T-helper 2 cell treated with Interferon-gamma antibody and Interleukin-4, amounts not matched to agents 5 μg/mL and 100 μg/mL, for 36 hours (primary cell): ENCODE results near the gene LBX1.
A peak's percentile ranks its signal among the peaks of the same experiment; 100 is the strongest.

Experiments
- DNase-seq: peaks from one replicate; pipeline ENCODE4 v3.0.0; 2021; ENCODE audit warnings: low spot score
- H3K27ac Mint-ChIP-seq: one replicate; pipeline ENCODE4 v1.8.0; 2021; ENCODE audit warnings: mild to moderate bottlenecking, mixed read lengths
- H3K27me3 Mint-ChIP-seq: one replicate; pipeline ENCODE4 v1.8.0; 2021; ENCODE audit warnings: low read depth, mixed read lengths
- H3K36me3 Mint-ChIP-seq: one replicate; pipeline ENCODE4 v1.8.0; 2021; ENCODE audit warnings: low read depth, mixed read lengths
- H3K4me1 Mint-ChIP-seq: one replicate; pipeline ENCODE4 v1.8.0; 2021; ENCODE audit warnings: low read depth, mixed read lengths
- H3K4me3 Mint-ChIP-seq: one replicate; pipeline ENCODE4 v1.8.0; 2022; ENCODE audit warnings: mild to moderate bottlenecking, moderate library complexity, mixed read lengths
- H3K9me3 Mint-ChIP-seq: one replicate; pipeline ENCODE4 v1.8.0; 2021; ENCODE audit warnings: mixed read lengths

LBX1 gene

DNA sequence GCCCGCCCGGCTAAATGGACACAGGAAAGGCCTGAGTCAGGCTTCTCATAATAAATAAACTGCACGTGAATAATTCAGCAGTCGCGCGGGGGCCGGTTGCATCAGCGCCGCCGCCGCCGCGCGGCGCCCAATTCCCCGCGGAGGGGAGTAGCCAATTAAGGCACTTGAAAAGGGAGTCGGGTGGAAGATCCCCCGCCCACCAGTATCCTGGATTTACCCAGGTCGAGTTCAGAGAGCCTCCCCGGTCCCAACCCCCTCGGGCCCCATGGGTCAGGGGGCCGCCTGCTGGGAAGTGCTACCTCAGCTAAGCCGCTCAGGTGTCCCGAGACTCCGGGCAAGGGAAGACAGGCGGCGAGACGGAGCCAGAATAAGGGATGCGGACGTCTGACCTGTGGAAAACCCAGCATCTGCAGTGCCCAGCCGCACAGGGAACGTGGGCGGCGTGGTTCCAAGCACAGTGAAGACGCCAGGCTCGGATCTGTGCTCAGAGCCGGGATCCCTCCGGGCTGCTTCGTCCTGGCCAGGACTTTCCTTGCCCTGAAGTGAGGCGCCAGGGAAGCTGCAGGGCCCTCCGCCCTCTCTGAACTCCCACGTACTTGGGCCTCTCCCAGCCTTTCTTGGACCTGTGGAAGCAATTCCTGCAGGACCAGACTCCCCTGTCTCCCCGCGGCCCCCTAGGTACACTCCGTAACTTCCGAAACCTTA, 7.3 kb upstream of the LBX1 start:
- no peaks in the 10 kb centered on the region for H3K36me3 Mint-ChIP-seq
- H3K9me3 Mint-ChIP-seq: no peaks in the 10 kb centered on the region
- H3K4me3 Mint-ChIP-seq: no peak overlapping the region
- peaks cover 6% of the 10 kb centered on the region for H3K4me1 Mint-ChIP-seq
- no peak overlapping the region for H3K27ac Mint-ChIP-seq
- peaks cover 88% of the 10 kb centered on the region for H3K27me3 Mint-ChIP-seq
- no peak for DNase-seq

DNA sequence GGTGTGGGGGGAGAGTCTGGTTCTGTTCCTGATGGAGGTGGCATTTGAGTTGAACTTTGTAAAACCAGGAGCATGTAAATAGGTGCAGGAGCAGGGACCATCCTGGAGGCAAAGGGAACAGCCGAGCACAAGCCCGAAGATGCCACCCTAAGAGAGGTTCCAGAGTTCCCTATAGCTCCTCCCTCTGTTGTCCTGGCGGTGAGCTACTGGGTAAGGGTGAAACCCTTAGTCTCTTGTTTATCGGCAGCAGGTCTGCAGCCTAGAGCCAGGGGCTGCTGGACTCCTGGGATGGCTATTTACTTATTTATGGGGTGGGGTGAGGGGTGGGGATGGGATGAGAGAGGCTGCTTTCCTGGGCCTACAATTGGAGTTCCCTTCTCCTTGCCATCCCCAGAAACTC, 6.5 kb upstream of the LBX1 start:
- Mint-ChIP-seq H3K27ac (no peak overlapping the region), H3K9me3 (no peaks in the 10 kb centered on the region), H3K36me3 (no peaks in the 10 kb centered on the region), H3K27me3 (peaks cover 93% of the 10 kb centered on the region), H3K4me1 (peaks cover 6% of the 10 kb centered on the region), H3K4me3 (no peak overlapping the region)
- DNase-seq: no peak

DNA sequence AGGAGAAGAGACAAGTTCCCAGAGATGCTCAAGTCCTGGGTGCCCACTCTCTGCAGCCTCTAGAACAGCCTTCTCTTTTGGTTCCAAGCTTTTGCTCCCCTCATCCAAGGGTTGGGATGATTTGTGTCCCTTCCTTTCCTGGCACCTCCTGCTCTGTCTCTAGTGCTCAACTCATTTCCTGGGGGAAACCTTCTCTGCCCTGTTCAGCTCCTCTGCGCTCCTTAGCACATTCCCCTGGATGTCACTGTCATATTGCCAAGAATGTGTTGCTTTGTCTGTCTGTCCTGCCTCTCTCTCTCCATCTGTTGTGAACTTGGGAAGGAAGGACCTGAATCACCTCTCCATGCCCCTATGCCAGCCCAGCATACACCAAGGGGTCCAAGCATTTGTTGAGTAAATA, 5.1 kb upstream of the LBX1 start:
- no peak overlapping the region for H3K4me3 Mint-ChIP-seq
- peaks cover 88% of the 10 kb centered on the region for H3K27me3 Mint-ChIP-seq

GRCh38 chr10:101233863-101234262, 4.6 kb upstream of the LBX1 start:
- Mint-ChIP-seq H3K4me1 (peaks cover 6% of the 10 kb centered on the region), H3K4me3 (no peak overlapping the region), H3K9me3 (no peaks in the 10 kb centered on the region), H3K27me3 (peaks cover 88% of the 10 kb centered on the region), H3K36me3 (no peaks in the 10 kb centered on the region), H3K27ac (no peak overlapping the region)
- no peak for DNase-seq

More for the DNA sequence above, 5.1 kb upstream of the LBX1 start:
- no peak overlapping the region for H3K27ac Mint-ChIP-seq
- no peaks in the 10 kb centered on the region for H3K36me3 Mint-ChIP-seq
- peaks cover 6% of the 10 kb centered on the region for H3K4me1 Mint-ChIP-seq
- no peak for DNase-seq
- H3K9me3 Mint-ChIP-seq: no peaks in the 10 kb centered on the region

DNA sequence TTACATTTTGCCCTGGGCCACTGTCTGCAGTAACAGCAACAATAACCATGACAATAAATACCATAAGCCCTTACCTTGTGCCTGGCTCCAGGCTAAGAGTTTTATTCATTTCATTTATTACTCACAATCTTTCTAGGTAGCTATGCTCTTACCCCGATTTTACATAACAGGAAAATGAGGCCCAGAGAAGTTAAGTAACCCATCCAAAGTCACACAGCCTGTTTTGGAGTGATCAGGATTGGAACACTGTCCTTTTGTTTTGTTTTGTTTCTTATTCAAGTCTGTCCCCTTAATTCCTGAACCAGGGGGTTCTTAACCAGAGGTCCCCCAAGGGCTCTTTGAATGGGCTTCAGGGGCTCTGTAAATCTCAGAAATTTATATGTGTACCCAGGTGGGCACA, 4.2 kb upstream of the LBX1 start:
- H3K27ac Mint-ChIP-seq: no peak overlapping the region
- H3K36me3 Mint-ChIP-seq: no peaks in the 10 kb centered on the region
- peaks cover 87% of the 10 kb centered on the region for H3K27me3 Mint-ChIP-seq
- peaks cover 6% of the 10 kb centered on the region for H3K4me1 Mint-ChIP-seq
- no peaks in the 10 kb centered on the region for H3K9me3 Mint-ChIP-seq
- DNase-seq: no peak
- H3K4me3 Mint-ChIP-seq: no peak overlapping the region

DNA sequence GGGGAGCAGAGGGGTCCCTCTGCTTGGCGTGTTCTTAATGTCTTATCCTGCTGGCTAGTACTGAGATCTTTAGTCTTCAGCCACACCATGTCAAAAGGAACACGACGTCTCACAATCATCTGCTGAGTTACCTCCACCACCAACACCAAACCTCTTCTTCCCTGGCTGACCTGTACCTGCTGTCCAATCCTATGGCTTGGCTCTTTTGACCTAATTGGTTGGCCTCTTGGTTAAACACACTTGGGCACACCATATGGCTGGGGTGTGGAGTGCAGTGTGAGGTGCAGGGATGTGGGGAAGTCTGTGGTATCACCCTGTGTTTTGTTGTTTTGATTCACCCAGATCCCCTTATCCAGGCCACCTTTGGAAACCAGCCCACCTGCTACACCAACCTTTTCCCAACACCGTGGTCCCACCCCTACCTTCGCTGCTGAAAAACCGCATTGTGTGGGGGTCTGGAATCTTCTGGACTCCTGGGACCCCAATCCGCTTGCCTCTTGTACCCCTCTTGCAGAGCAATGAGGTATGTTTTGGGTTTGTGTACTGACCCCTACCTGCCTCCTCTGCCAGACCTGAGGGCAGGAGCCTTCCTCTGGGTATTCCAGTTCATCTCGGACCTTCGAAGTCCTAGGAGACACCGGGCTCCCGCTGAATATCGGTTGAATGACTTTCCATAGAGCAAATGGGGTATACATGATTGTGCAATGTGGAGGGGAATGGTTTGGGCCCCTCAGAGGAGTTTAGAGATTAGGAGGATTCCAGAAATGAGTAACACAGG, 2.8 kb upstream of the LBX1 start:
- Mint-ChIP-seq H3K4me3 (no peak overlapping the region), H3K9me3 (no peaks in the 10 kb centered on the region), H3K36me3 (peaks cover 3% of the 10 kb centered on the region), H3K27ac (no peak overlapping the region), H3K4me1 (peaks cover 3% of the 10 kb centered on the region), H3K27me3 (peaks cover 86% of the 10 kb centered on the region)
- no peak for DNase-seq

DNA sequence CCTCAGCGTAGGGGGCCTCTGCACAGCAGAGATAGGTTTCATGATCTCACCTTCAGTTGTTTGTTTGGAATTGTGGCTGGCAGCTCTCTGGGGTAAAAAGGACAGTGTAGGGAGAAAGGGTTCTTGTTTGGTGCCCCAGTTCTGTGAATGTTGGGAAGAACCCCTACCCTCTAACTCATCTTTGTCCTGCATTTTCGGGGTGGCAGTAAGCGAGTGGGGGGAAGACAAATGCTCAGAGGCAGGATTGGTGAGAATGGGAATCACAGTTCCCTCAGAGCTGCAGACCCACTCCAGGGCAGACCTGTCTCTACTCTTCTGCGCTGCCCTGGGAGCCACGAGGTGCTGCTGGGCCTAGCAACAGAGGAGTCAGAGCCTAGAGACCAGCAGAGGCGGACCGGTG, 1.8 kb upstream of the LBX1 start:
- H3K9me3 Mint-ChIP-seq: no peaks in the 10 kb centered on the region
- H3K4me1 Mint-ChIP-seq: peaks cover 6% of the 10 kb centered on the region
- no peak for DNase-seq
- no peak overlapping the region for H3K4me3 Mint-ChIP-seq
- H3K27me3 Mint-ChIP-seq: peaks cover 84% of the 10 kb centered on the region
- H3K36me3 Mint-ChIP-seq: peaks cover 3% of the 10 kb centered on the region
- H3K27ac Mint-ChIP-seq: no peak overlapping the region

DNA sequence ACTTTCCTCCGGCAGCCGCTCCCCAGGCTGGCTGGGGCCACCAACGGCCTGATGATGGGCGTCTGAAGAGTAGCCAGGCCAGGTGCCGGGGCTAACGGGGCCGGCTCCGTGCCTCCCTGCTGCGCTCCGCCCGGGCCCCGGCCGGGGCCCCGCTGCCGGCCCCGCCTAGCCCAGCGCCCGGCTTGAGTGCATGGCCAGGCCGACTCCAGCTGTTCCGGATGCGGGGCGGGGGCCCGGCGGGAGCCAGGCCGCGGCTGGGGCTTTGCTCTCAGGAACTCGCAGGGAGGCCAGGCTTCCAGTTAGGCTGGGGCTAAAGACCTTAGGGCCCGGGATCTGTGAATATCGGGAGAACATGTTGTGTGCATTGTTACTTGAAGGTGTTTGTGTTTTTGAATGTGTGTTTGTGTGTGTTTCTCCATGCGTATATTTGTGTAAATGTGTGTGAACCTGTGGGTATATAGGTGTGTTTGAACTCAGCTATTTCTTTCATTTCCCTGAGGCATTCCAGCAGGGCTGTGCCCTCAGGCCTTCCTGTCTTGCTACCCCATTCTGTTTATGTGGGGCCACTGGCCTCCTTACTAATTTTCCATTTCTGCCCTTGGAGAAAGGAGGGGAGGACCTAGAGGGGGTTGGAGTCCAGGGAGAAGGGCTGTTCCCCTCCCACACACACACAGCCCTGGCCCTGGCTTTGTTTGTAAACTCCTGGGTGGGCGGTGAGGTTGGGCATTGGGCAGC, 1.1 kb upstream of the LBX1 start:
- H3K36me3 Mint-ChIP-seq: peaks cover 3% of the 10 kb centered on the region
- H3K9me3 Mint-ChIP-seq: no peaks in the 10 kb centered on the region
- peak overlapping the region; percentile 67 for H3K27ac Mint-ChIP-seq
- DNase-seq: no peak
- H3K4me1 Mint-ChIP-seq: peaks cover 8% of the 10 kb centered on the region
- H3K27me3 Mint-ChIP-seq: peaks cover 84% of the 10 kb centered on the region
- H3K4me3 Mint-ChIP-seq: no peak overlapping the region

DNA sequence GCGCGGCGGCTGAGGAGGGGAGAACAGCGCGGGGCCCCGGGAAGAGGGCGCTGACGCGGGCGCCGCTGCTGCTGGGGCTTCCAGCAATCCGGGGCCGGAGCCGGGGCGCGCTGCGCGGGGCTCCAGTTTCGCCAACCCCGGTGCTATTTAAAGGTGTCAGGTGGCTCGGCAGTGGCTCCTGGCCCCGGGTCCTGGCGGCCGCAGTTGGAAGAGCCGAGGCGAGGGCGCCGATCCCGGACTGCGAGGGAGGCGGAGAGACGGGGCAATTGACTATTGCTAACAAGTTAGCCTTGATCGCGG, 347 bp downstream of the LBX1 start:
- Mint-ChIP-seq H3K27me3 (peaks cover 78% of the 10 kb centered on the region), H3K27ac (no peak overlapping the region), H3K9me3 (no peaks in the 10 kb centered on the region), H3K4me1 (peaks cover 11% of the 10 kb centered on the region), H3K4me3 (no peak overlapping the region), H3K36me3 (peaks cover 5% of the 10 kb centered on the region)
- no peak for DNase-seq

DNA sequence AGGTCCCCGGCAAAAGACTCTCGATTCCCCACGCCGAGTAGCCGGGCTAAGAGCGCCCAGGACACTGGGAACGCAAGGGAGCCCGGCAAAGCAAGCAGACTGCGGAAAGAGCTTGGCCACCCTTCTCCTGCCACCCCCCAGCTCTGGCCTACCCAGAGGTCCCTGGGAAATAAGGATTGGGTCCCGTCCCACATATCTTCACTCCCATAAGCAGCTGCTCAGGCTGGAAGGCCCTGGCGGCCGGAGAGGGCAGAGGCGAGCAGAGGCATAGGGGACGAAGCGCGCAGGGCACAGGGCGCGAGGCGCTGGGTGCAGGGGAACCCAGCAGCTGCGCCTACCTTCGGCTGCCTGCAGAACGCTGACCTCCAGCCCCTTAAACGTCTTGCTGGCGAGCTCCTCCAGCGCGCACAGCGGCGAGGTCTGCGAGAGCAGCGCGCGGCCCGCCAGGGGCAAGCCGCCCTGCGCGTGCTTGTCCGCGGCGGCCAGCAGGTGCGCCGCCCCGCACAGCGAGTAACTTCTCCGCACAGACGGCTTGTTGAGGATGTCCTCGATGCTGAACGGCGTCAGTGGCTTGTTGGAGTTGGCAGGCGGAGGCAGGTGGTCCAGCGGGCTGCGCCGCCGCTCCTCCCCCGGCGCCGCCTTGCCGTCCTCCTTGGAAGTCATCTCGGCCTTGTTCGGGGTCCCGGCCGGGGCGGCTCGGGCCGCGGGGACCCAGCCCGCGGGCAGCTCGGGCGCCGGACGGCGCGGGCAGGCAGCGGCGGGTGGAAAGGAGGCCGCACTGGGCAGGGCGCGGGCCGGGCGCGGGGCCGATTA, 904 bp downstream of the LBX1 start:
- H3K36me3 Mint-ChIP-seq: peaks cover 5% of the 10 kb centered on the region
- DNase-seq: no peak
- peaks cover 78% of the 10 kb centered on the region for H3K27me3 Mint-ChIP-seq
- peak overlapping the region; percentile 31 for H3K27ac Mint-ChIP-seq
- peaks cover 11% of the 10 kb centered on the region for H3K4me1 Mint-ChIP-seq
- no peaks in the 10 kb centered on the region for H3K9me3 Mint-ChIP-seq
- peak overlapping the region; percentile 15 for H3K4me3 Mint-ChIP-seq

DNA sequence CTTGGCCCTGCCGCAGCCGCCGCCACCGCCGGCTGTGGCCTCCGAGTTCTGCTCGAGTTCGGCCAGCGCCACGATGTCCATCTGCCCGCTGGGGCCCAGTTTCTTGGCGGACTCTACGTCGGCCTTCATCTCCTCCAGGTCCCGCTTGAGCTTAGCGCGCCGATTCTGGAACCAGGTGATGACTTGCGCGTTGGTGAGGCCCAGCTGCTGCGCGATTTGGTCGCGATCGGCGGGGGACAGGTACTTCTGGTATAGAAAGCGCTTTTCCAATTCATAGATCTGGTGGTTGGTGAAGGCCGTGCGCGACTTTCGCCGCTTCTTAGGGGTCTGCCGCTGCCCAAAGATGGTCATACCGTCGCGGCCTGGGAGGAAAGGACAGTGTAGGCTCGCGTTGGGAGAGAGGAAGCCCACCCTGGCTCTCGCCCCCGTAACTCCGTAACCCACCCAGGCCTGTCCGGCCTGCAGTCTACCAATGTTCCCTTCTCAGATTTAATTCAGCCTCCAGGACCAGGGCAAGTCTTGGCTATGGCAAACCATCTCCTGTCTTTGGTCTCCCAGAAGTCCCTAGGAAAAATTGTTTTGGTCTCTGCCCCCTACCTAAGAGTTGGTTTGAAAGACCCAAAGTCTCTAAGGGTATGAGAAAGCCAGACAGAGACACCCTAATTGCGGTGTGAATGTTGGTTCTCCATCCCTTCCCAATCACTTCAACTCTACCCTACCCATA, 1.7 kb downstream of the LBX1 start:
- Mint-ChIP-seq H3K9me3 (no peaks in the 10 kb centered on the region), H3K27ac (peak overlapping the region; percentile 31), H3K36me3 (peaks cover 5% of the 10 kb centered on the region), H3K4me3 (peak overlapping the region; percentile 15), H3K27me3 (peaks cover 78% of the 10 kb centered on the region), H3K4me1 (peaks cover 11% of the 10 kb centered on the region)
- DNase-seq: no peak

GRCh38 chr10:101226491-101227428, 2.5 kb downstream of the LBX1 start:
- peak overlapping the region; percentile 82 for H3K27ac Mint-ChIP-seq
- H3K27me3 Mint-ChIP-seq: peaks cover 78% of the 10 kb centered on the region
- peaks cover 5% of the 10 kb centered on the region for H3K36me3 Mint-ChIP-seq
- H3K4me3 Mint-ChIP-seq: peak overlapping the region; percentile 54
- DNase-seq: no peak
- H3K4me1 Mint-ChIP-seq: peaks cover 13% of the 10 kb centered on the region
- H3K9me3 Mint-ChIP-seq: no peaks in the 10 kb centered on the region
